ENCODE results near the gene ECT2L.

The ECT2L gene

DNA sequence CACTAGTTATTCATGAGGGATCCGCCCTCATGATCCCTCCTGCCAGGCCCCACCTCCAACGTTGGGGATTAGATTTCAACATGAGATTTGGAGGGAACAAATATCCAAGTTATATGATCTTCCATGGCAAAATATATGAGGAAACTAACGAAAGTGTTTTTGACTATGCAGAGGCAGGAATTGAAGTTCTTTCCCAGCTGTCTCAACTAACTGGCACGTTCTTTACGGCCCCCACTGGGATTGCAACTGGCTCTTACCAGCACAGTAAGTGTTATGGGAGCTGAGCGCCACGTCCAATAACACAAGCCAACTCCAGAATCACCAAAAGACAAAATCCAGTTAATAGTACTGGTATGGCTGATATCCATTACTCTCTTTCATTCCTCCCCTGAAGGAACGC lies 66.6 kb downstream of the ECT2L start:
- H3K27ac ChIP-seq (ENCODE audit: low read length): no peak overlapping the region

DNA sequence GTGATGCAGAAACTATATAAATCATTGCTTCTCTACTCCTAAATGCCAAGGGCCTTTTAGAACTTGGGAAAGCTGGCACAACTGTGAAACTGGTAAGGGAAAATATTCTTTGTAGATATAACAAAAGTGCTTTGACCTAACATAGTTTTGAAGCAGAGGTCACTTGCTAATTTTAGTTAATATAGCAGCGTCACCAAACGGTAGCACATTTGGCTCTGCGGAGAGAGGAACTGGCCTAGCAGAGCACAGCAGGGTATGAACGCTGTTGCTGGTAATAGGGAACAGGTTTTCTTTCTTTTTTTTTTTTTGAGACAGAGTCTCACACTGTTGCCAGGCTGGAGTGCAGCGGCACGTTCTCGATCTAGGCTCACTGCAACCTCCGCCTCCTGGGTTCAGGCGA lies 67.4 kb downstream of the ECT2L start:
- no peak for DNase-seq (ENCODE audit: low read depth, low spot score)
- no CpG with 5 or more reads among the region's 9 CpGs for WGBS (ENCODE audit: insufficient coverage, insufficient read length)

More for the DNA sequence above, 66.6 kb downstream of the ECT2L start:
- Histone ChIP-seq H3K4me3 (ENCODE audit: low read length) (no peak overlapping the region), H3K9me3 (ENCODE audit: control insufficient read depth, insufficient read depth, low read length) (no peaks in the 10 kb centered on the region), H3K27me3 (ENCODE audit: control insufficient read depth, insufficient read depth, low read length) (no peaks in the 10 kb centered on the region), H3K36me3 (ENCODE audit: control insufficient read depth, insufficient read depth, low read length) (no peaks in the 10 kb centered on the region), H3K4me1 (ENCODE audit: control insufficient read depth, insufficient read depth, low read length) (no peaks in the 10 kb centered on the region)
- WGBS (ENCODE audit: insufficient coverage, insufficient read length): no CpG with 5 or more reads among the region's 8 CpGs
- DNase-seq (ENCODE audit: low read depth, low spot score): no peak

DNA sequence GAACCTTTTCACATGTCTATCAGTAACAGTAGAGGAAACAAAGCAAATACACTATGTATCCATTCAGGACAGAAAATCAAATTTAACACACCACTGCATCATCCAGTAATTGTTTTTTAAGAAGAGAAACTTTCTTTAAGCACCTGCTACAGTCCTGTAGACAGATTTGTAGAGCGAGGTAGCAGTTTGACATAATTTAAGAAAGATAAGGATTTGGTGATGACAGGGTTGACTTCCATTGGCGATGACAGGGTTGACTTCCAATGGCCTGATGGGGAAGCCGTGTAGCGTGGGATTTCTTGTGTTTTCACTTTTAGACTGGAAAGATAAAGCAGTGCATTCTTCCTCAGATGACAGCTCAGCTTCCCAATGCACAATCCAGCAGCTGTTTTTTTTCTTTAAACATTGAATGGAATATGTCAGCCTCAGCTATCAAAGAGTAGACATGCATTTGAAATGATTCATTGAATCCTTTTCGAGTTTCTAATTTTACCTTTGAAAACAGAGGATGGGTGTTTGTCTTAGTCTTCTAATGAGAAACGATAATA lies 68.5 kb downstream of the ECT2L start:
- Histone ChIP-seq H3K27me3 (ENCODE audit: control insufficient read depth, insufficient read depth, low read length) (no peaks in the 10 kb centered on the region), H3K36me3 (ENCODE audit: control insufficient read depth, insufficient read depth, low read length) (no peaks in the 10 kb centered on the region), H3K4me1 (ENCODE audit: control insufficient read depth, insufficient read depth, low read length) (no peaks in the 10 kb centered on the region), H3K27ac (ENCODE audit: low read length) (no peak overlapping the region), H3K4me3 (ENCODE audit: low read length) (no peak overlapping the region), H3K9me3 (ENCODE audit: control insufficient read depth, insufficient read depth, low read length) (no peaks in the 10 kb centered on the region)
- WGBS (ENCODE audit: insufficient coverage, insufficient read length): no CpG with 5 or more reads among the region's 6 CpGs
- DNase-seq (ENCODE audit: low read depth, low spot score): no peak

More for the DNA sequence above, 67.4 kb downstream of the ECT2L start:
- Histone ChIP-seq H3K27me3 (ENCODE audit: control insufficient read depth, insufficient read depth, low read length) (no peaks in the 10 kb centered on the region), H3K27ac (ENCODE audit: low read length) (no peak overlapping the region), H3K36me3 (ENCODE audit: control insufficient read depth, insufficient read depth, low read length) (no peaks in the 10 kb centered on the region), H3K4me1 (ENCODE audit: control insufficient read depth, insufficient read depth, low read length) (no peaks in the 10 kb centered on the region), H3K4me3 (ENCODE audit: low read length) (no peak overlapping the region), H3K9me3 (ENCODE audit: control insufficient read depth, insufficient read depth, low read length) (no peaks in the 10 kb centered on the region)

DNA sequence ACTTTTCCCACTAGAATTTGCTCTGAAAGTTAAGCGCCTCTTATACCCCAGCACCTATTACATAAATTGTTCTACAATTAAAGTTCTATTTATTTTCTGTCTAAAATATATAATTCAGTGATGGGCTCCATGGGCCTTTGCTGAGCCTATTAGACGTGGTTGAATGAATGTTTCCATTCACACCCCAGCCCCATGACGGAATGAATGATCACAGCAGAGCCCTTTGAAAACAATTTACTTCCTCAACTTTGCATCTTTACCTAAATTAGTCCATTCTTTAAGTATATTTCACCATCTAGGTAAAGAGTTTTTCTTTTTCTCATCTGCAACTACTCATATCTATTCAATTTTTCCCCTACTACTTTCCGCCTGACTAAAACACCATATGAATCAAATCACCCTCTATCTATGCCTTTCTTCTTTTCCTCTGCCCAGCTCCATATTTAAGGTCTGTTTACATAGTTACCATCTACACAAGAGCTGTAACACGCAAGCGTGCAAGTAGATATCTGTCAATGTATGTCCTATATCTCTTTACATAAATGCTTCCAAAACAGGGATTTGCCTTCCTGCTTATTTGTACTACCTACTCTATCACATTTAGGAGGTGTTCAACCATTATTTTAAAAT lies 69.7 kb downstream of the ECT2L start:
- 100% methylated on average over 1 of the region's 6 CpGs for WGBS (ENCODE audit: insufficient coverage, insufficient read length)

DNA sequence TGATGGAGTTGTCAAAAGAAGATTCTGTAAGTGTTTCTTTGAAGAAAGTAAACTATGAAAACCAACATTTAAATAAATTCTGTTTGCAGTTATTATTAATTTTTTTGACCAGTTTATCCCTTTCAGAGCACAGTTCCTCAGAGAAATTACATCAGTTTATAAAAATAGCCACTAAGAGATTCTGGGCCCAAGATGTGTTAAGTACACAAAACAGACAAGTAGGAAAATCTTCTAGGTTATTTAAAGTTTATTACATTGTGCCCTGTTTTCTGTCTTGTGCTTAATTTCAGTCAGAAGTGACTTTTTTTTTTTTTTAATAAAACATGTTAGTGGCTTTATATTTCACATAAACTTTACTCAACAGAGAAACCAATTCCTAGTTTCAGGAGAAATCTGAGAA lies 72.3 kb downstream of the ECT2L start:
- no peak for DNase-seq (ENCODE audit: low read depth, low spot score)
- H3K27me3 ChIP-seq (ENCODE audit: control insufficient read depth, insufficient read depth, low read length): no peaks in the 10 kb centered on the region
- H3K27ac ChIP-seq (ENCODE audit: low read length): no peak overlapping the region
- H3K4me3 ChIP-seq (ENCODE audit: low read length): no peak overlapping the region
- H3K9me3 ChIP-seq (ENCODE audit: control insufficient read depth, insufficient read depth, low read length): no peaks in the 10 kb centered on the region
- no peaks in the 10 kb centered on the region for H3K36me3 ChIP-seq (ENCODE audit: control insufficient read depth, insufficient read depth, low read length)
- no peaks in the 10 kb centered on the region for H3K4me1 ChIP-seq (ENCODE audit: control insufficient read depth, insufficient read depth, low read length)

More for the DNA sequence above, 69.7 kb downstream of the ECT2L start:
- no peaks in the 10 kb centered on the region for H3K4me1 ChIP-seq (ENCODE audit: control insufficient read depth, insufficient read depth, low read length)
- H3K27ac ChIP-seq (ENCODE audit: low read length): no peak overlapping the region
- no peaks in the 10 kb centered on the region for H3K27me3 ChIP-seq (ENCODE audit: control insufficient read depth, insufficient read depth, low read length)
- no peaks in the 10 kb centered on the region for H3K9me3 ChIP-seq (ENCODE audit: control insufficient read depth, insufficient read depth, low read length)
- H3K4me3 ChIP-seq (ENCODE audit: low read length): no peak overlapping the region
- no peak for DNase-seq (ENCODE audit: low read depth, low spot score)
- no peaks in the 10 kb centered on the region for H3K36me3 ChIP-seq (ENCODE audit: control insufficient read depth, insufficient read depth, low read length)

DNA sequence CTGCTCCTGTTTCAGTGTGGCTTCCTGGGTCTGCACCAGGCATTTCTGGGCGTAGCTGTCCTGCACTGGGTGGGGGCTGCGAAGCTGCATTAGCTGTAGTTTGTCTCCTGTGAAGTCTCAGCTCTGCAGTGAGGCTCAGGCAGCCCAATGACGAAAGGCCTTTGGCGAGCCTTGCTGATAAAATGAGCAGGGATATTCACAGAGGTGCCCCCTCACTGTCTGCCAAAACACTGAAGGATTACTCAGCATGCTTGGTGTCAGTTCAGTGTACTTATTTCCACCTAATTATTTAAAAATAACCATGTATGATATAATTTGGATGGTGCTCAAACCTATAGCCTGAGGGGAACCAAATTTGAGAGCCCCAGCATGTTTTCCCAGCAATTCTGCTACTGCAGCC lies 73.5 kb downstream of the ECT2L start:
- WGBS (ENCODE audit: insufficient coverage, insufficient read length): no CpG with 5 or more reads among the region's 4 CpGs
- H3K4me1 ChIP-seq (ENCODE audit: control insufficient read depth, insufficient read depth, low read length): no peaks in the 10 kb centered on the region
- H3K36me3 ChIP-seq (ENCODE audit: control insufficient read depth, insufficient read depth, low read length): no peaks in the 10 kb centered on the region
- H3K9me3 ChIP-seq (ENCODE audit: control insufficient read depth, insufficient read depth, low read length): no peaks in the 10 kb centered on the region
- H3K27ac ChIP-seq (ENCODE audit: low read length): no peak overlapping the region
- H3K27me3 ChIP-seq (ENCODE audit: control insufficient read depth, insufficient read depth, low read length): no peaks in the 10 kb centered on the region
- no peak overlapping the region for H3K4me3 ChIP-seq (ENCODE audit: low read length)
- DNase-seq (ENCODE audit: low read depth, low spot score): no peak

DNA sequence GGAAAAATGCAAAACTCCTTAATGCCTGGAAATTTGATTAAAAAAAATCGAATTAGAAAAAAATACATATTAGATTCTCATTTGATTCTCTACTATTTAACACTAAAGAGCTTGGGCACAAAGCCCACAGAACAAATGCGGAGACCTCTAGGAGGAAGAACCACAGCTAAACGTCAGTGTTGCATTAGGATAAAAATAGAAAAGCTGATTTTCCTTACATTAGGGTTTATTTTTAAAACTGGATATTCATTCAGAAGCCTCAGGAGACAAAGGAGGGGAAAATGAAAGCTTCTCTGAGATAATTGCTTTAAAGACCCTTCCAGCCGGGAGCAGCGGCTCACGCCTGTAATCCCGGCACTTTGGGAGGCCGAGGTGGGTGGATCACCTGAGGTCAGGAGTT lies 77.3 kb downstream of the ECT2L start:
- Histone ChIP-seq H3K4me3 (ENCODE audit: low read length) (no peak overlapping the region), H3K36me3 (ENCODE audit: control insufficient read depth, insufficient read depth, low read length) (no peaks in the 10 kb centered on the region), H3K4me1 (ENCODE audit: control insufficient read depth, insufficient read depth, low read length) (no peaks in the 10 kb centered on the region), H3K27ac (ENCODE audit: low read length) (no peak overlapping the region), H3K9me3 (ENCODE audit: control insufficient read depth, insufficient read depth, low read length) (no peaks in the 10 kb centered on the region), H3K27me3 (ENCODE audit: control insufficient read depth, insufficient read depth, low read length) (no peaks in the 10 kb centered on the region)
- DNase-seq (ENCODE audit: low read depth, low spot score): no peak
- WGBS (ENCODE audit: insufficient coverage, insufficient read length): no CpG with 5 or more reads among the region's 8 CpGs

DNA sequence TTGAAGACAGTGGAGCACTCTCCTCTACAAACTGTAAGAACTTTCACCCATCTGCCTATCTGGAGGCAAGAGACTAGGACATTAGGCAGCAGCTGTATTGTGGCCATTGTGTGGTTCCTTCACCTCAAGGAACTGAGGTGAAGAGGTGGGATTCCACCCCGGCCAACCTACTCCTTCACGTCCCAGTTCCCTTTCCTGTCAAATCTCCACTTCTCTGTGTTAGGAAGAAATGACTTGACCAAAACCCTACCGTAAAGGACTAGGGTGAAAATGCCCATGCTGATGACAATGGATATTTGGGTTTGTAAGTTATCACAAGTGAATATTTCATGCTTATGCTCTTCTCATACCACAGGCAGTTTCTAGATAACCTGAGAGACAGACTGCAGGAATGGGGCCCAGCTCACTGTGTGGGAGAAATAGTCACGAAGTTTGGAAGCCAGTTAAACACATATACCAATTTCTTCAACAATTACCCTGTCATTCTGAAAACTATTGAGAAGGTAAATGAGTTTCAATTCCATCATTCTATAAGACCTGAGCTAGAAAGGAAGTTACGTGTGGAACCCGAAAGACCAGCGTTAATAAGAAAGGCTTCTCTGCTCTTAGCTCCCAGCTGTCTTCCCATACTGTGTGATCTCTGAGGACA lies 86.6 kb downstream of the ECT2L start:
- H3K27me3 ChIP-seq (ENCODE audit: control insufficient read depth, insufficient read depth, low read length): no peaks in the 10 kb centered on the region
- no peak for DNase-seq (ENCODE audit: low read depth, low spot score)
- H3K4me3 ChIP-seq (ENCODE audit: low read length): no peak overlapping the region
- H3K36me3 ChIP-seq (ENCODE audit: control insufficient read depth, insufficient read depth, low read length): no peaks in the 10 kb centered on the region
- no CpG with 5 or more reads among the region's 7 CpGs for WGBS (ENCODE audit: insufficient coverage, insufficient read length)
- no peak overlapping the region for H3K27ac ChIP-seq (ENCODE audit: low read length)
- no peaks in the 10 kb centered on the region for H3K9me3 ChIP-seq (ENCODE audit: control insufficient read depth, insufficient read depth, low read length)
- no peaks in the 10 kb centered on the region for H3K4me1 ChIP-seq (ENCODE audit: control insufficient read depth, insufficient read depth, low read length)

DNA sequence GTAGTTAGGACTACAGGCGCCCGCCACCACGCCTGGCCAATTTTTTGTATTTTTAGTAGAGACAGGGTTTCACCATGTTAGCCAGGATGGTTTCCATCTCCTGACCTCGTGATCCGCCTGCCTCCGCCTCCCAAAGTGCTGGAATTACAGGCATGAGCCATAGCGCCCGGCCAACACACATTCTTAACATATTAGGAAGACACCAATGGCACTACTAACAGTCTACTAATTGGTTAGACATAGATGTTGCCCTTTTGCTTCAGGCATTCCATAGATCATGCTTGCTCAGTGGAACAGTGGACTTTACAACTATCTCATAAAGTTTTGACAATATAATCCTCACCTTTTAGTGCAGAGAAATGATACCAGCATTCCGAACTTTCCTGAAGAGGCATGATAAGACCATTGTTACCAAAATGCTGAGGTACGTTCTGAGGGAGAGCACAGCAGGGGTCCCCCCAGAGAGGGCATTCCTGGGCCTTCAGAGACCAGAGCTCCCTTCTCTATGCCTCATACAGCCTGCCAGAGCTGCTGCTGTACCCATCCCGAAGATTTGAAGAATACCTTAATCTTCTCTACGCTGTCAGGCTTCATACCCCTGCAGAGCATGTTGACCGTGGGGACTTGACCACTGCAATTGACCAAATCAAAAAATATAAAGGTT lies 89.4 kb downstream of the ECT2L start:
- Histone ChIP-seq H3K9me3 (ENCODE audit: control insufficient read depth, insufficient read depth, low read length) (no peaks in the 10 kb centered on the region), H3K4me3 (ENCODE audit: low read length) (no peak overlapping the region), H3K4me1 (ENCODE audit: control insufficient read depth, insufficient read depth, low read length) (no peaks in the 10 kb centered on the region), H3K27ac (ENCODE audit: low read length) (no peak overlapping the region), H3K36me3 (ENCODE audit: control insufficient read depth, insufficient read depth, low read length) (no peaks in the 10 kb centered on the region), H3K27me3 (ENCODE audit: control insufficient read depth, insufficient read depth, low read length) (no peaks in the 10 kb centered on the region)
- WGBS (ENCODE audit: insufficient coverage, insufficient read length): no CpG with 5 or more reads among the region's 13 CpGs
- no peak for DNase-seq (ENCODE audit: low read depth, low spot score)

DNA sequence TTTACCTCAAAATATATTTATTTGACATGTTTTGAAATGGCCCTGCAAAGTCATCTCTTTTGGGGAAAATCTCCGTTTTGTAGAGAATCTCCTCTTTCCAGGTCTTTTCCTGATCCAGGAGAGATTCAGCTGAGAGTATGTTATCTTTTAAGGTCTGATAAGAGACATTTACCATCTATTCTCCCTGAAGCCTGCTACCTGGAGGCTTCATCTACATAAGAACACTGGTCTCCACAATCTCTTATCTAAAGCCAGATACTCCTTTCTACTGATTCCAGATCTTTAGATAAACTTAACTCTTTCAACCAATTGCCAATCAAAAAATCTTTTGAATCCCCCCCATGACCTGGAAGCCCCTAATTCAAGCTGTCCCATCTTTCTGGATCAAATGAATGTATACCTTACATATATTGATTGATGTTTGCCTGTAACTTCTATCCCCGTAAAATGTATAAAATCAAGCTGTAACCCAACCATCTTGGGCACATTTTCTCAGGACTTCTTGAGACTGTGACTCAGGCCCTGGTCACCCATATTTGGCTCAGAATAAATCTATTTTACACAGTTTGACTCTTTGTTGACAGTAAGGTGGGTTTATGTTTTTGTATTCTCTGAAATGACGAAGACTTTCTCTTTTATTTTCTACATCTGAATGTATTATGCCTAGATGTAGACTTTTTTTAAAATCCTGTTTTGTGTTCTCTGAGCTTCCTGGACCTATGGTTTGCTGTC lies 95.5 kb downstream of the ECT2L start:
- Histone ChIP-seq H3K9me3 (ENCODE audit: control insufficient read depth, insufficient read depth, low read length) (no peaks in the 10 kb centered on the region), H3K36me3 (ENCODE audit: control insufficient read depth, insufficient read depth, low read length) (no peaks in the 10 kb centered on the region), H3K27ac (ENCODE audit: low read length) (no peak overlapping the region), H3K27me3 (ENCODE audit: control insufficient read depth, insufficient read depth, low read length) (no peaks in the 10 kb centered on the region), H3K4me1 (ENCODE audit: control insufficient read depth, insufficient read depth, low read length) (no peaks in the 10 kb centered on the region), H3K4me3 (ENCODE audit: low read length) (no peak overlapping the region)
- no CpG with 5 or more reads among the region's 3 CpGs for WGBS (ENCODE audit: insufficient coverage, insufficient read length)
- no peak for DNase-seq (ENCODE audit: low read depth, low spot score)

Data from iPS DF 6.9 (cell line).